OCI-LY3 (cell line): ENCODE results near the gene PLD3.

Source experiments
- H2AFZ ChIP-seq: fragments of 200-600, 300-600 bp; shearing (Covaris generic); 2 replicates; pipeline ENCODE4 v1.6.0; 2014; ENCODE audit warnings: antibody characterized with exemption, low read depth, low read length
- H3K27ac ChIP-seq: fragments of 200-600, 300-600 bp; sonication (generic); 2 replicates; pipeline ENCODE4 v1.5.1; 2014; ENCODE audit warnings: mild to moderate bottlenecking, low read length, moderate library complexity, mixed read lengths
- H3K27me3 ChIP-seq: fragments of 200-600, 300-600 bp; sonication (generic); 2 replicates; pipeline ENCODE4 v1.6.1; 2014; ENCODE audit warnings: low read depth, low read length, mixed read lengths
- H3K36me3 ChIP-seq: fragments of 200-600, 300-600 bp; sonication (generic); replicated peaks from 2 replicates; pipeline ENCODE3; 2014; ENCODE audit warnings: low read depth, low read length, mixed read lengths
- H3K4me1 ChIP-seq: fragments of 300-600, 200-600 bp; sonication (generic); 2 replicates; pipeline ENCODE4 v1.6.1; 2014; ENCODE audit warnings: low read length, mixed read lengths
- H3K4me2 ChIP-seq: fragments of 200-600, 300-600 bp; sonication (generic); 2 replicates; pipeline ENCODE4 v1.6.1; 2014; ENCODE audit warnings: low read length, mixed read lengths
- H3K4me3 ChIP-seq: fragments of 300-600, 200-600 bp; sonication (generic); 2 replicates; pipeline ENCODE4 v1.5.1; 2014; ENCODE audit warnings: antibody characterized with exemption, mild to moderate bottlenecking, low read length, moderate library complexity
- H3K79me2 ChIP-seq: fragments of 300-600, 200-600 bp; shearing (Covaris generic); 2 replicates; pipeline ENCODE4 v1.6.1; 2014; ENCODE audit warnings: mild to moderate bottlenecking, low read length, mixed read lengths
- H3K9ac ChIP-seq: fragments of 300-600, 200-600 bp; shearing (Covaris generic); 2 replicates; pipeline ENCODE4 v1.6.0; 2014; ENCODE audit warnings: mild to moderate bottlenecking, low read length, moderate library complexity
- H3K9me3 ChIP-seq: fragments of 200-600, 300-600 bp; shearing (Covaris generic); 2 replicates; pipeline ENCODE4 v1.6.1; 2014; ENCODE audit warnings: low read length, mixed read lengths; ENCODE audit not compliant: insufficient read depth
- H4K20me1 ChIP-seq: fragments of 200-600, 300-600 bp; sonication (generic); 2 replicates; pipeline ENCODE4 v1.6.1; 2016; ENCODE audit warnings: low read length, mixed read lengths; ENCODE audit not compliant: insufficient read depth
- CTCF ChIP-seq: fragments of 200-600, 300-600 bp; sonication (generic); IDR thresholded peaks from 2 replicates; pipeline ENCODE4 v1.5.1; 2014; ENCODE audit warnings: antibody characterized with exemption, low read length, low read depth
- EZH2phosphoT487 ChIP-seq: fragments of 200-600 bp; shearing (Covaris generic); IDR thresholded peaks from 2 replicates; pipeline ENCODE4 v1.6.1; 2018; ENCODE audit warnings: antibody characterized with exemption, mixed run types, low read depth

Gene PLD3

GRCh38 chr19:40383668-40384248, 35.3 kb downstream of the PLD3 start:
- Histone ChIP-seq H3K27me3 (peaks cover 16% of the 10 kb centered on the region), H3K4me1 (no peaks in the 10 kb centered on the region), H3K4me2 (no peak overlapping the region), H3K79me2 (no peaks in the 10 kb centered on the region), H3K4me3 (no peak overlapping the region), H3K36me3 (no peaks in the 10 kb centered on the region), H3K27ac (no peak overlapping the region), H4K20me1 (no peaks in the 10 kb centered on the region), H2AFZ (no peak overlapping the region), H3K9me3 (no peaks in the 10 kb centered on the region), H3K9ac (no peak overlapping the region)
- no peak for TF ChIP-seq EZH2phosphoT487
- TF ChIP-seq CTCF = no peak

GRCh38 chr19:40387155-40387554, 38.7 kb downstream of the PLD3 start:
- Histone ChIP-seq H4K20me1 (no peaks in the 10 kb centered on the region), H3K36me3 (no peaks in the 10 kb centered on the region), H3K4me2 (no peak overlapping the region), H3K9me3 (no peaks in the 10 kb centered on the region), H3K27ac (no peak overlapping the region), H3K27me3 (peaks cover 17% of the 10 kb centered on the region), H3K4me1 (no peaks in the 10 kb centered on the region), H3K9ac (no peak overlapping the region), H2AFZ (no peak overlapping the region), H3K4me3 (no peak overlapping the region), H3K79me2 (no peaks in the 10 kb centered on the region)
- TF ChIP-seq EZH2phosphoT487 = no peak
- TF ChIP-seq CTCF = no peak

GRCh38 chr19:40388481-40388880, 40.0 kb downstream of the PLD3 start:
- H3K9me3 ChIP-seq = no peaks in the 10 kb centered on the region
- no peaks in the 10 kb centered on the region for H3K79me2 ChIP-seq
- H3K36me3 ChIP-seq = no peaks in the 10 kb centered on the region
- H3K9ac ChIP-seq = no peak overlapping the region
- H2AFZ ChIP-seq = no peak overlapping the region
- H3K4me1 ChIP-seq = no peaks in the 10 kb centered on the region
- TF ChIP-seq CTCF (no peak), EZH2phosphoT487 (no peak)
- no peak overlapping the region for H3K27ac ChIP-seq
- H3K4me3 ChIP-seq = no peak overlapping the region
- H3K4me2 ChIP-seq = no peak overlapping the region
- no peaks in the 10 kb centered on the region for H4K20me1 ChIP-seq
- peaks cover 15% of the 10 kb centered on the region; the same call in 1 of the 2 replicates for H3K27me3 ChIP-seq

GRCh38 chr19:40389404-40390083, 41.0 kb downstream of the PLD3 start:
- peaks cover 15% of the 10 kb centered on the region; the same call in 1 of the 2 replicates for H3K27me3 ChIP-seq
- H2AFZ ChIP-seq = no peak overlapping the region
- no peak overlapping the region for H3K27ac ChIP-seq
- H3K36me3 ChIP-seq = no peaks in the 10 kb centered on the region
- no peak overlapping the region for H3K9ac ChIP-seq
- TF ChIP-seq CTCF (no peak), EZH2phosphoT487 (no peak)
- no peaks in the 10 kb centered on the region for H3K9me3 ChIP-seq
- no peaks in the 10 kb centered on the region for H3K79me2 ChIP-seq
- H4K20me1 ChIP-seq = no peaks in the 10 kb centered on the region
- H3K4me1 ChIP-seq = no peaks in the 10 kb centered on the region
- no peak overlapping the region for H3K4me3 ChIP-seq
- H3K4me2 ChIP-seq = no peak overlapping the region
